PC-3 (cell line): ENCODE measurements around the gene BAIAP2. TPM values are rescaled to one million over a fixed set of nuclear protein-coding genes. Genes with fewer than 3 reads are reported as not detected.

Experiments
- ATAC-seq: fragments of 200-7000 bp; cut with Tn5 transposase; 2 replicates; pipeline ENCODE4 v1.9.1; 2020; ENCODE audit warnings: mild to moderate bottlenecking, moderate library complexity
- BruUV-seq: library from RNA; stranded (reverse); fragments of 400-500 nt; replicated peaks from 2 replicates; lab custom pipeline; 2021; lab: Mats Ljungman, UMichigan
- CTCF ChIA-PET: fragments of 300-600 bp; sonication (Branson Sonifier 250); formaldehyde crosslinking; loops from one replicate; lab custom pipeline; 2022; ENCODE audit warnings: antibody characterized with exemption; lab: Charles Lee
- POLR2A ChIA-PET: fragments of 300-600 bp; sonication (Branson Sonifier 250); formaldehyde crosslinking; loops from one replicate; lab custom pipeline; 2022; ENCODE audit warnings: antibody characterized with exemption; ENCODE audit not compliant: unreplicated experiment; lab: Charles Lee
- DNase-seq: peaks from one replicate; pipeline ENCODE4 v3.0.0-alpha.2; 2015
- H2AFZ ChIP-seq: fragments of 300-600 bp; sonication (generic); 2 replicates; pipeline ENCODE4 v1.6.0; 2016; ENCODE audit warnings: antibody characterized with exemption, low read length
- H3F3A ChIP-seq: fragments of 300-600 bp; sonication (generic); one replicate; pipeline ENCODE4 v1.6.0; 2017; ENCODE audit warnings: antibody characterized with exemption, low read length, control low read depth, mild to moderate bottlenecking; ENCODE audit not compliant: unreplicated experiment
- H3K27ac ChIP-seq: fragments of 300-600 bp; sonication (generic); 2 replicates; pipeline ENCODE4 v1.5.1; 2016; ENCODE audit warnings: mild to moderate bottlenecking, low read length
- H3K27me3 ChIP-seq: fragments of 300-600 bp; sonication (generic); 2 replicates; pipeline ENCODE4 v1.6.1; 2016; ENCODE audit warnings: low read length, mixed read lengths
- H3K36me3 ChIP-seq: fragments of 300-600 bp; sonication (generic); 2 replicates; pipeline ENCODE4 v1.6.1; 2016; ENCODE audit warnings: low read depth, mixed run types, low read length, mixed read lengths
- H3K4me1 ChIP-seq: fragments of 300-600 bp; sonication (generic); 2 replicates; pipeline ENCODE4 v1.5.1; 2016; ENCODE audit warnings: low read length; ENCODE audit not compliant: insufficient read depth
- H3K4me2 ChIP-seq: fragments of 300-600 bp; sonication (generic); 2 replicates; pipeline ENCODE4 v1.6.0; 2016; ENCODE audit warnings: low read length
- H3K4me3 ChIP-seq: fragments of 300-600 bp; sonication (generic); 2 replicates; pipeline ENCODE4 v1.5.1; 2016; ENCODE audit warnings: mild to moderate bottlenecking, low read length, mixed read lengths
- H3K79me2 ChIP-seq: fragments of 300-600 bp; sonication (generic); 2 replicates; pipeline ENCODE4 v1.6.1; 2017; ENCODE audit warnings: low read length, mixed read lengths
- H3K9ac ChIP-seq: fragments of 300-600 bp; sonication (generic); 2 replicates; pipeline ENCODE4 v1.6.0; 2016; ENCODE audit warnings: mild to moderate bottlenecking, low read length
- H3K9me2 ChIP-seq: fragments of 300-600 bp; sonication (generic); replicated peaks from 2 replicates; pipeline ENCODE4 v1.6.1; 2016; ENCODE audit warnings: mixed run types, low read length, mixed read lengths
- H3K9me3 ChIP-seq: fragments of 300-600 bp; sonication (generic); 2 replicates; pipeline ENCODE4 v1.6.1; 2016; ENCODE audit warnings: low read length, mixed read lengths
- H4K20me1 ChIP-seq: fragments of 300-600 bp; sonication (generic); 2 replicates; pipeline ENCODE4 v1.6.1; 2016; ENCODE audit warnings: low read length, mixed read lengths
- EZH2 ChIP-seq: fragments of 300-600 bp; sonication (generic); IDR thresholded peaks from one replicate; pipeline ENCODE4 v1.6.1; 2017; ENCODE audit warnings: antibody characterized with exemption, mild to moderate bottlenecking, low read length; ENCODE audit not compliant: unreplicated experiment
- EZH2phosphoT487 ChIP-seq: fragments of 300-600 bp; sonication (generic); IDR thresholded peaks from 2 replicates; pipeline ENCODE4 v1.6.1; 2018; ENCODE audit warnings: mild to moderate bottlenecking, antibody characterized with exemption, low read length, borderline replicate concordance
- intact Hi-C: fragments of 100-400 bp; cut with micrococcal nuclease; formaldehyde crosslinking; loops from 2 replicates; pipeline ENCODE4 v1.9.0; 2023
- total RNA-seq: library from RNA; depleted of rRNA; stranded (reverse); fragments of >200 nt; gene quantifications from 2 replicates; pipeline ENCODE4 v1.2.3, GENCODE V29; 2014
- TF ChIP-seq, protein P1 (sequence below): fragments of 300-600 bp; sonication (generic); conservative IDR thresholded peaks from 2 replicates; pipeline ENCODE4 v1.5.1; 2017; ENCODE audit warnings: antibody characterized with exemption, low read depth, mild to moderate bottlenecking, low read length

BAIAP2 gene
- total RNA-seq, 1 experiment from 2014 or later, result 56.9 TPM

DNA sequence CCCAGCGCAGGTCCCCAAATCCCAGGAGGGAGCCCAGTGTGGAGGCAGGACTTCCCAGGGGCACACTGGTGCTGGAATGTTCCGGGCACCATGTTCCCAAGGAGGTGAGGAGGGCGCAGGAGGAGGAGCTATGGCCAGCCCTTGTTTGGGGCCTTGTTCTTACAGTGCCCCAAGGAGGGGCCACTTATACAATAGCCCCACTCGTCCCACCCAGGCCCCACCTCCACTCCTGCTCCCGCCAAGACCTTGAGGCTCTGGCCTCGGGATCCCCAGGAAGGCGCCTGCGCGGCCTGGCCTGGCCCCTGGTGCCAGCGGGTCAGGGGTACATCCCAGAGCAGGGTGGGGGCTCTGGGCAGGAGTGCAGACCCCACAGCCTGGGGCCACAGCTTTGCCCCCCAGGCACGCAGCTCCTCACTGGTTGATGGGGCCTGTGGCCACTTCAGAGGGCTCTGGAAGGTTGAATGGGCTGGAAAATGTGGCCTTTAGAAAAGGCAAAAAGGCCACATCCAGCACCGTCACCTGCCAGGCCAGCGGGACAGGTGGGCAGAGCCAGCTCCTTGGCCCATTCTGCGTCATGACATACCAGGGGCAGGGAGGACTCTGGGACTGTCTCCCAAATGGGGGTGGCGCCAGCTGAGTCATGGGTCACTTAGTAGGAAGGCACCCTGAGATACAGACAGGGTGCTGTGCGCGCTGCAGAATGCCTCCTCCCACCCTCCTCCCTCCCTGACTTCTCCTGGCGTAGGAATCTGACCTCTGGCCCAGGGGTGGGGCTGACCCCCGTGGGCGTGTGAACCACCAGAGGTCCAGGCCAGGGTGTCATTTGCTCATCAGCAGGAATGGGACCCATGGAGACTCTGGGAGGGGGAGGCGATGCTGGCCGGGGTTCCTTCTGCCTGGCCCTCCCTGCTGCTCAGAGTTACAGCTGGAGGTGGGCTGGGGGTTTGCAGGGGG is 98.1 kb downstream of the BAIAP2 start:
- intact Hi-C loops, result no loop called here
- Histone ChIP-seq H3K27me3 (no peaks in the 10 kb centered on the region), H3K36me3 (no peaks in the 10 kb centered on the region), H3K27ac (no peak overlapping the region), H3K79me2 (no peaks in the 10 kb centered on the region), H3K9me2 (no peaks in the 10 kb centered on the region), H3K9me3 (no peaks in the 10 kb centered on the region), H3F3A (no peaks in the 10 kb centered on the region), H3K4me1 (no peaks in the 10 kb centered on the region), H2AFZ (no peak overlapping the region), H4K20me1 (no peaks in the 10 kb centered on the region), H3K4me3 (no peak overlapping the region), H3K9ac (no peak overlapping the region), H3K4me2 (no peak overlapping the region)
- ChIA-PET POLR2A (no interaction called here), CTCF (no interaction called here)
- DNase-seq (no peak), ATAC-seq (no peak)
- no TSS peak for BruUV-seq
- TF ChIP-seq, protein P1, sequence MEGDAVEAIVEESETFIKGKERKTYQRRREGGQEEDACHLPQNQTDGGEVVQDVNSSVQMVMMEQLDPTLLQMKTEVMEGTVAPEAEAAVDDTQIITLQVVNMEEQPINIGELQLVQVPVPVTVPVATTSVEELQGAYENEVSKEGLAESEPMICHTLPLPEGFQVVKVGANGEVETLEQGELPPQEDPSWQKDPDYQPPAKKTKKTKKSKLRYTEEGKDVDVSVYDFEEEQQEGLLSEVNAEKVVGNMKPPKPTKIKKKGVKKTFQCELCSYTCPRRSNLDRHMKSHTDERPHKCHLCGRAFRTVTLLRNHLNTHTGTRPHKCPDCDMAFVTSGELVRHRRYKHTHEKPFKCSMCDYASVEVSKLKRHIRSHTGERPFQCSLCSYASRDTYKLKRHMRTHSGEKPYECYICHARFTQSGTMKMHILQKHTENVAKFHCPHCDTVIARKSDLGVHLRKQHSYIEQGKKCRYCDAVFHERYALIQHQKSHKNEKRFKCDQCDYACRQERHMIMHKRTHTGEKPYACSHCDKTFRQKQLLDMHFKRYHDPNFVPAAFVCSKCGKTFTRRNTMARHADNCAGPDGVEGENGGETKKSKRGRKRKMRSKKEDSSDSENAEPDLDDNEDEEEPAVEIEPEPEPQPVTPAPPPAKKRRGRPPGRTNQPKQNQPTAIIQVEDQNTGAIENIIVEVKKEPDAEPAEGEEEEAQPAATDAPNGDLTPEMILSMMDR, result no peak
- TF ChIP-seq EZH2 (no peak), EZH2phosphoT487 (no peak)

DNA sequence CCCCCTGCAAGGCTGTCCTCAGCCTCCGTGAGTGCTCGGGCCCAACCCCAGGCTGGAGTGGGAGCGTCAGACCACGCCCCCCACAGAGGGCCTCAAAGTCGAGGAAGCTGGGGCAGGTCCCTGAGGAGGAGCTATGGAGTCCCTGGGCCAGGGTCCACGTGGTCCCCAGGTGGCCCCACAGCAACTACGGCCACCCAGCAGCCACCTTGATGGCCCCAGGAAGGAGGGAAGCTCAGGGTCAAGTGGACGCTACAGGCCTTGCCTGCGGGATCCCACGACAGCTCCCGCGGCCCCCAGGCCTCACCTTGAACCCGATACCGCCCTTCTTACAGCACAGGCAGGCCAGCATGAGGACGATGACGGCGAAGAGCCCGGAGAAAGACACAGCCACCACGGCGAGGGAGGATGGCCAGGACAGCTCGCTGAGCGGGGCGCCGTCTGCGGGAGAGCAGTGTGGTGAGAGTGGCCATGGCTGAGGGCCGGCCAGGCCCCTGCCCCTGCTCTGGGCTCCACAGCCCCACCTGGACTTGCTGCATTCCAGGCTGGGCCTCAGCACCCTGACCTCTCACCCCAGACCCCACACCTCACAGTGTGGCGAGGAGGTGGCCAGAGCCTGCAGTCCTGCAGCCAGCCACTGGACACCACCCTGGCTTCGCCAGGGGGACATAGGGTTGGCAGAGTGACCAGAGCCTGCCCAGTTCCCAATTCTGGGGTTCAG is 99.3 kb downstream of the BAIAP2 start:
- ATAC-seq, result no peak
- Histone ChIP-seq H3K79me2 (no peaks in the 10 kb centered on the region), H3K4me3 (no peak overlapping the region), H2AFZ (no peak overlapping the region), H3K9me3 (no peaks in the 10 kb centered on the region), H3K9me2 (no peaks in the 10 kb centered on the region), H3F3A (no peaks in the 10 kb centered on the region), H3K36me3 (no peaks in the 10 kb centered on the region), H3K9ac (no peak overlapping the region), H3K4me2 (no peak overlapping the region), H3K27ac (no peak overlapping the region), H4K20me1 (no peaks in the 10 kb centered on the region), H3K27me3 (no peaks in the 10 kb centered on the region), H3K4me1 (no peaks in the 10 kb centered on the region)
- no TSS peak for BruUV-seq
- no peak for TF ChIP-seq EZH2phosphoT487
- TF ChIP-seq, protein P1, result no peak
- no peak for TF ChIP-seq EZH2
- CTCF ChIA-PET, result no interaction called here
- intact Hi-C loops, result no loop called here
- POLR2A ChIA-PET, result no interaction called here
- DNase-seq, result no peak
